NCI-H187 treated with DMSO at 0.1 percent for 48 hours (cell line): ENCODE data around the gene ELL.
"Not testable (repeated sequence)": the region's sequence is repeated elsewhere in the genome, so short reads cannot be mapped to it uniquely, and the experiment has no call there.

ENCODE experiments used
- DNase-seq: peaks from one replicate; lab custom pipeline; 2025; lab: John Stamatoyannopoulos, UW

ELL gene

GRCh38 chr19:18422530-18423191, 99.2 kb downstream of the ELL start:
- DNase-seq = no peak

GRCh38 chr19:18421371-18421959, 100.4 kb downstream of the ELL start:
- DNase-seq = no peak

GRCh38 chr19:18420930-18421329, 100.9 kb downstream of the ELL start:
- no peak for DNase-seq

- no peak for DNase-seq
Measured at GRCh38 chr19:18419699-18420460, 102.0 kb downstream of the ELL start.

- DNase-seq = no peak
Measured at GRCh38 chr19:18419195-18419698, 102.6 kb downstream of the ELL start, which contains the start of gene SSBP4. Gene SSBP4, plus strand, starts transcription at chr19:18419398. Its CDS starts 251 bp downstream, at chr19:18419649.

GRCh38 chr19:18418483-18419194, 103.2 kb downstream of the ELL start:
- DNase-seq = no peak

- no peak for DNase-seq
Measured at GRCh38 chr19:18418029-18418482, 103.8 kb downstream of the ELL start.

- no peak for DNase-seq
Measured at GRCh38 chr19:18417250-18418028, 104.4 kb downstream of the ELL start.

GRCh38 chr19:18416778-18417249, 105.1 kb downstream of the ELL start:
- DNase-seq = no peak

GRCh38 chr19:18415178-18415867, 106.5 kb downstream of the ELL start:
- no peak for DNase-seq

GRCh38 chr19:18414504-18415177, 107.2 kb downstream of the ELL start:
- no peak for DNase-seq

- no peak for DNase-seq
Measured at GRCh38 chr19:18412610-18413239, 109.1 kb downstream of the ELL start.

GRCh38 chr19:18408053-18408476, 113.8 kb downstream of the ELL start:
- no peak for DNase-seq

- no peak for DNase-seq
Measured at GRCh38 chr19:18406749-18407148, 115.1 kb downstream of the ELL start.

GRCh38 chr19:18405754-18406153, 116.1 kb downstream of the ELL start:
- DNase-seq = not testable (repeated sequence)

GRCh38 chr19:18402455-18403248, 119.2 kb downstream of the ELL start:
- DNase-seq = not testable (repeated sequence)

- DNase-seq = no peak
Measured at GRCh38 chr19:18401580-18402112, 120.2 kb downstream of the ELL start.

GRCh38 chr19:18399008-18399407, 122.9 kb downstream of the ELL start:
- no peak for DNase-seq
